ENCODE data around the gene ABCA2.

The ABCA2 gene

GRCh38 chr9:136960212-136960937 is 67.7 kb downstream of the ABCA2 start:
- TF ChIP-seq CTCF (conservative IDR thresholded peaks at IDR 0.05; ENCODE audit: low read depth, low read length), result no peak
- no peak overlapping the region for H3K4me3 ChIP-seq (ENCODE audit: low read length)
- no peak for DNase-seq (ENCODE audit: low read depth)

- no peak overlapping the region for H3K4me3 ChIP-seq (ENCODE audit: low read length)
- TF ChIP-seq CTCF (conservative IDR thresholded peaks at IDR 0.05; ENCODE audit: low read depth, low read length), result no peak
- no peak for DNase-seq (ENCODE audit: low read depth)
These were observed 68.9 kb downstream of the ABCA2 start for GRCh38 chr9:136958898-136959850.

DNA sequence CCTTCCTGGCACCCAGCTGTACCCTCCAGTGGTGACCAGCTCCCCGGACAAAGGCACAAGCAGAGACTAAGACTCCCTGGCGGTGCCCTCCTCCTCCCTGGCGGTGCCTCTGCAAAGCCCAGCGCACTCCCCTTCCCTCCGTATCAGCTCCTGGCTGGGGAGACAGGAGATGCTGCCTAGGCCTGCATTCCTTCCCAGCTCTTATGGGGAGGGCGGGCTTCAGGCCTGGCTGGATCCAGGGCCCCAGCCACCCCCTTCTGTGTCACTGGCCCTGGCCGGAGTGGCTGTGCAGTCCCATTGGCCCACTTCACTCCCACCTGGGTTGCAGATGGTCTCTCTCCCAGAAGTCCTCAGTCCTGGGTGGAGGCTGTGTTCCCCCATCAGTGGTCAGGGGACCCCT is 69.6 kb downstream of the ABCA2 start:
- no peak overlapping the region for H3K4me3 ChIP-seq (ENCODE audit: low read length)
- no peak for TF ChIP-seq CTCF (conservative IDR thresholded peaks at IDR 0.05; ENCODE audit: low read depth, low read length)

DNA sequence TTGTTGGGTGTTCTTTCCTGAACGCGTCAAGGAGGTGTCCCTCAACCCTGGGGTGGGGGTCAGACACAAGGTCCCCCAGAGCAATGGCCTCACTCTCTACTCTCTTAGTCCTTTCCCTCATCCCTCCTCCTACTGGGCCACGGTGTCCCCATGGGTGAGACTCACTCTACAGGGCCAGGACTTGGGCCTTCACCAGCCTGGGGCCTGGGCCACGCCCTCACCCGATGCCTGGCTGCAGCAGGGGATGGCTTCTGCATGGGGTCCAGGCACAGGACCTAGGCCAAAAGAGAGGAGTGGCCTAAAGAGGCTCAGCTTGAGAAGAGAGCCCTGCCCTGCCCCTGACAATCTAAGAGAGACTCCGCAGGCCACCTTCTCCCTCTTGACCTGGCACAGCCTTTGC is 70.1 kb downstream of the ABCA2 start:
- DNase-seq (ENCODE audit: low read depth), result no peak
- no peak overlapping the region for H3K4me3 ChIP-seq (ENCODE audit: low read length)
- no peak for TF ChIP-seq CTCF (conservative IDR thresholded peaks at IDR 0.05; ENCODE audit: low read depth, low read length)

More for the DNA sequence above, 69.6 kb downstream of the ABCA2 start:
- DNase-seq (ENCODE audit: low read depth), result no peak

GRCh38 chr9:136957461-136957860 is 70.6 kb downstream of the ABCA2 start:
- DNase-seq (ENCODE audit: low read depth), result no peak
- TF ChIP-seq CTCF (conservative IDR thresholded peaks at IDR 0.05; ENCODE audit: low read depth, low read length), result no peak
- no peak overlapping the region for H3K4me3 ChIP-seq (ENCODE audit: low read length)
